ENCODE results near the gene DLGAP3. TPM values are rescaled to one million over a fixed set of nuclear protein-coding genes. Genes with fewer than 3 reads are reported as not detected.
A peak's percentile ranks its signal among the peaks of the same experiment; 100 is the strongest.

The DLGAP3 gene
- total RNA-seq, 1 donor from 2014 or later = 0.51 TPM

- DNase-seq (ENCODE audit: low spot score) = peak; percentile 81
These were observed 61.0 kb downstream of the DLGAP3 start for GRCh38 chr1:34868230-34869049.

- peak; percentile 87 for DNase-seq (ENCODE audit: low spot score)
These were observed 62.0 kb downstream of the DLGAP3 start for GRCh38 chr1:34867415-34867814.

DNA sequence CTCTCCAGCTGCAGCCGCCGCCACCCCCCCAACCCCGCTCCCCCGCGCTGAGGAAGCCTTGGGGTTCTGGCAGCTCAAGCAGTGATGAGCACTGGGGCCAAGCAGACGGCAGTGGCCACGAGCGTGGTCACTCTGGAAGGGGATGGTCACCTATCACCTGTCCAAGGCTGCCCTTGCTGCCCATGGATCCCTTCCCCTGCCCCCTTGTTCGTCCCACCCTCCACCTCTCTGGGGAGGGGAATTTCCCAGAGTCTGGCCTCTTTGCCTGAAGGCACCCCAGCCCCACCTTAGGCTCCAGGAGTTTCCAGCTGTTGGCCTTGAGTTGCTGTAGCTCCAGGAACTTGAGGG is 62.7 kb downstream of the DLGAP3 start:
- no peak for DNase-seq (ENCODE audit: low spot score)

DNA sequence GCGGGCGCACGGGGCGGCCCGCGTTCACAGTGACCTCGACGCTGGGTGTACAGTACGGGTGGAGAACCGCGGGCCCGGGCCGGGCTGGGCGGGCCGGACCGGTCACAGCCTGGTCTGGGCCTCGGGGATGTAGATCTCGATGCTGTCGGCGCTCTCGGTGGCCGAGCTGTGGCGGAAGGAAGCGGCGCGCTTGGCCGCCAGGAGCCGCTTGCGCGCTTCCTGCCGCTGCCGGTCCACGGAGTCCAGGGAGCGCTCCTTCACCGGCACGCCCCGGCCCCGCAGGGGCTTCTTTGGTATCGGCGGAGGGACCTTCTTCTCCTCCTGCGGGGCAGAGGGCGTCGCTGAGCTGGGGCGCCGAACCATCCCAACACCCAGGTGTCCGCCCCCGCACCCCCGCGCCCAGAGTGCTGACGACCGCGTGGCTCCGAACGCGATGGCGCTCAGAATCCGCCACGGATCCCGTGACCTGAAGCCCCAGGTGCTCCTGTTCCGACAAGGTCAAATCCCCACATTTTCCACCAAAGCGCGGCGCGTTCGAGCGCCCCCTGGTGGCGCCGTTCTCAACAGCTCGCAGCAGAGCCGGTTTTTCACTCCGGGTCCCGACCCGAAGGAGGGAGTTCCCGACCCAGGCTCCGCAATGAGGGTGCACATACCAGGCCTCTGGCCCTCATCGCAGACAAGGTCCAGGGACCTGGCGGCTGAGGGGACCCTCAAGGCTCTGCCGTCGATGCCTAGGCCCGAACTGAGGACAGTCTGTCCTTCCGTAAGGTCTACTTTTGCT is 63.3 kb downstream of the DLGAP3 start:
- peak; percentile 97 for DNase-seq (ENCODE audit: low spot score)

- DNase-seq (ENCODE audit: low spot score) = no peak
These were observed 63.9 kb downstream of the DLGAP3 start for GRCh38 chr1:34865573-34865972.

DNA sequence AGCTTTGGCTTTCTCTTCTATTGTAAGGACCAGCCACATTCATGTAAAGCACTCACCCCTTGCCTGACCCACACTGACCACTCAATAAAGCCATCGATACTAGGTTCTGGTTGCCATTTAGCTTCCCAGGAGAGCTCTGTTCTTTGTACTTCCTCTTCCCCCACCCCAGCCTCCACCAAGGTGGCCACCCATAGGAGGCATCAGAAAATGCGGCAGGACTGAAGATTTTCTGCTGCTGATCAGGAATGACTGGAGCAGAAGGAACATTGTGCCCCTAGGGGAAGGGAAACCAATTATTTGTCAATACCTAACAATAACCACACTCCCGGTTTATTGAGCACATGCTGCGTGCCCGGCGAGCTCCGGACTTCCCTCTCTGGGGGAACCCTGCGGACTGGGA is 64.7 kb downstream of the DLGAP3 start:
- no peak for DNase-seq (ENCODE audit: low spot score)

DNA sequence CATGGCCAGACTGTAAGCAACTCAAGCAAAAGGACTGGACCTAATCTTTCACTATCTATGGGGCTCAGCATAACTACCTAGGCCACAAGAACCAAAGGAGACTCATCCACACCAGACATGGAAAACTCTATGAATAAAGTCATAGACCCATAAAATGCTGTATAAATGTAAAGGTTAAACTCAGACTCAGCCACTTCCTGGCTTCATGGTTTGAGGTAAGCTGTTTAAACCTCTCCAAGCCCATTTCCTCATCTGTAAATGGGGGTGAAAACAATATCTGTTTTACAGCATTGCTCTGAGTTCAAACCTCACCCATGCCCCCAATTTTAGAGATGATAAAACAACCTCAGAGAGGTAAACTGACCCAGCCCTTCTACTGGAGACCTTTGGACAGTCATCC is 65.9 kb downstream of the DLGAP3 start:
- no peak for DNase-seq (ENCODE audit: low spot score)

DNA sequence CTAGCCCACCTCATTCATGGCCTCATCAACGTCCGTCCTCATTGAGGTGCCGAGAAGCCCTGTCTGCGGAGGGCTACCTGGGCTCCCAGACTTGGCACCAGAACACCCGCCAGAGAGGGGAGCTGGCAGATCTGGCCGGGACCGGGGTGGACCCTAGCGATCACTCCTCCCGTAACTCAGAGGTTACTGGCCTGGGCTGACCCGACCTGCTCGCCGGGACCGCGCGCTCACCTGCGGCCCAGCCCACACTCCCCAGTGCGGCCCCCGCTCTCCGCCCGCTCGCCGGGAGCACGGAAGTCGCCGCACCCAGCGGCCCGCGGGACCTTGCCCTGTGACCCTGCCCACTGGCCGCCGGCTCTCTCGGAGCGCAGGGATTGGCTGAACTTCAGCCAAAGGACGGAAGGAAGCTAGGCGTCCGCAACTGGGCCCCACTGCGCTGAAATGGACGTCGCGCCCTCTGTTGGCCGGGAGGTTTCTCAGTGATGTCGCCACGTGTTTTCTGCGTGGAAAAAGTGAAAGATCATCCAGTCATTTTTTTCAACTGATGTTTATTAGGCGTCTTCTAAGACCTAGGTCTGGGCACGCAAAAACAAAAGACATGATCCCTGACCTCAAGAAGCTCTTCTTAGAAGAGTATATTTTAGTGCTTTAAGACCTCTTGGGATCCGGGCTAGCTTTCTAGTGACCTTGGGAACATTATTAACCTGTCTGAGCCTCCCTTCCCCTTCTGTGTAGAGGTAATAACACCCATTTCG is 69.8 kb downstream of the DLGAP3 start, which contains the start of gene SMIM12:
SMIM12 (minus strand) TSS at position 304 of the 755 bp plus-strand sequence. CDS start 3,772 bp downstream, outside the sequence.
- peak; percentile 98 for DNase-seq (ENCODE audit: low spot score)

DNA sequence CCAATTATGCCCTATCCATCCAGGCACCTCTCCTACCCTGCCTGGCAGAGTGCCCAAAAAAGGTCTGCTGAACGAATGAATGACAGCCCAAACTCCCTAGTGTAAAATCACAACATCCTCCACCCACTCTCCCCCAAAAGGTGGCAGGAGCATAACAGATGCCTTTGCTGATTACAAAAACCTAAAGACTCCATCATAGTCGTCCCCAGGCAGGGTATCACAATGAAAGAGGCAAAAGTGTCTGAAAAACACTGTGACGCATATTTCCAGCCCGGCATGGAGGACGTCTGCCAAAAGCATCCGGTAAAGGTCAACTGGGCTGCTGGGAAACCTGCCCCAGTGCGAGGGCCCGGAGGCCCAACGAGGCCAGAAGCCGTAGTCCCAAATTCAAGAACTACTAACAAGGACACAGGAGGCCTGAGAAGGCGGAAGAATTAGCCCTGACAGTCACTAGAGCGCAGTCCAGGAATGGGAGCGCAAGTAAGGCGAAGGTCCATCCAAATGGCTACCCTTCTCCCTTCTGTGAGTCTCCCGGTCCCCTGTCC is 70.5 kb downstream of the DLGAP3 start:
- DNase-seq (ENCODE audit: low spot score) = no peak

- no peak for DNase-seq (ENCODE audit: low spot score)
These were observed 72.8 kb downstream of the DLGAP3 start for GRCh38 chr1:34856697-34857096.

DNA sequence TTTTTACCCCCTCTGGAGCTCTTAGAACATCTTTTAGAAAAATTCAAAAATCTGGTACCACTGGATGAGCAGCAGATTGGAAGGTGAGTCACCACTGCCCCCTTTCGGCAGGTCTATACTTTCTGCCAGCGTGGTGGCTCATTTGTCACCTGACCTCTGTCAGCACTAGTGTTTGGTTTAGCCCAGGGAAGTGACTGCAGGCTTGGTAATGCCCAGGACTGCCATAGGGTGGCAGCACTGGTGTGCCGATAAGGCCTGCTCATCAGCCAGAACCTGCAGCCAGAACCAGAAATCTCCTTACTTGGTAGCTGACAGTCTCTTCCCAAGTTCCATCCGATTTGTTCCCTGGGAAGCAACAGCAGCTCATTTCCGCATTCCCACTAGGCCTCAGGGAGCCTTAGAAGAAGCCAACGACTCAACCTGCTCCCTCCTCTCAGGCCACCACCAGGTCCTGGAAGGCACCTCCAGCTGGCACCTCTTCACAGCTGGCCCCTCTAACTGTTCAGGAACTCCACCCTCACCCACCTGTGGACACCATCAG is 76.7 kb downstream of the DLGAP3 start:
- peak; percentile 94 for DNase-seq (ENCODE audit: low spot score)

DNA sequence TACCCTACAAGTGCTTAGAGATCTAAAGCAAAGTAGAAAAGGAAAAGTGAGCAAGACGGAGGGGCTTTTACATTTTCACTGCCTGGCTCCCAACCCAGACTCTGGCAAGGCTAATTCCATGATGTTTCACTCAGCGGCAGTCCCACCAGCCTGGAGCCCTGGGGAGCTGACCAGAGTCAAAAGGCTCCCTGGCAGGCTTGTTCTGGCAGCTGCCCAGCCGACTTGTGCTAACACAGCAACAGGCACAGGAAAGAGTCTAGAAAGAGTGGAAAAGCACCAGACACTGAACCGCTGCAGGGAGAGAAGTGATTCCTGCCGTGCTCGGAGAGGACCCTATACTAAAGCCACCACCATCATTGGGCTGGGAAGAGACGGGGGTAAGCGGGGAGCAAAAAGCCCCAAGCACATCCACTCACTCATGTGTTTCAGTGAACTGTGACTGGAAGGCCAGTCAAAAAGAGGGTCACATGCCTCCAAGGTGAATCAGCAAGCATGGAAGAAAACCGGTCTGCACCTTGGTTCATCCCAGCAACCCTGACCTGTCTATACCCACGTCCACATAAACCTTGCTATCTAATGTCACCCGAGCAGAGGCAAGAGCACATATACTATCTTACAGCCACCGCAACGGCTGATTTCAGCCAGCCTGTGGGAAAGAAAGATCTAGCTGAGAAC is 77.9 kb downstream of the DLGAP3 start:
- DNase-seq (ENCODE audit: low spot score) = no peak

DNA sequence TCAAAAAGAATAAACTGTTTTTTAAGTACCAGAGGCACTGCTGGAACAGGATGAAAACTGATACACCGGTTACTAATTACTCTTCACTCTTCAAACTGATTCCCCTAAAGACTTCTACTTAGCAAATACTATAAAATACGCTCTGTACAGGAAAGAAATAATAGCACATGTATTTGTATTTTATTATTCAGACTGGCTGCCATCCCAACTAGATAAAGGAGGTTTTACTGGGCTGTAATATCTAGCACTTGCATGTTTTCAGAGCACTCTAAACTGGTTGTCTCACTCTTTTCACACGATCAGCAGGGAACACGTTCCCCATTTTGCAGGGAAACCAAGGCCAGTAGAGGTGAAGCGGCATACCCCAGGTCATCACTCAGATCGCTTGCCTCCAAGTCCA is 79.1 kb downstream of the DLGAP3 start:
- no peak for DNase-seq (ENCODE audit: low spot score)

DNA sequence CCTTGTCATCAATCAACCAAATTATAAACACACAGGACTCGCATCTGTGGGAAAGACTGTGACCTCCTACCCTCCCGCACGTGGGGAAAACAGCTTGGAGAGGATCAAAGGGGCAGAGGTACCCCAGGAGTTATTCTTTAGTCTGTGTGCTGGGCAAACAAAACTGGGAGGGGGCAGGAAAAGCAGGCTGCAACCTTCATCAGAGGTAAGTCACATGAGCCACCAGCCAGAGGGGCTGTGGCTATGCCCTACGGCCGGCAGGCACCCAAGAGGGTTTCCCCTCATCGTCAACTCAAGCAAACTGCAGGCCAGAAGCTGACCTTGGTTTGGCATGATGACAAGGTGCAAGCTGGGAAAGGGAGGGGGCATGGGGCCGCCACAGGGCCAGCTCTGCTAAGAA is 82.4 kb downstream of the DLGAP3 start:
- DNase-seq (ENCODE audit: low spot score) = no peak

- DNase-seq (ENCODE audit: low spot score) = no peak
These were observed 83.2 kb downstream of the DLGAP3 start for GRCh38 chr1:34846265-34846664.

DNA sequence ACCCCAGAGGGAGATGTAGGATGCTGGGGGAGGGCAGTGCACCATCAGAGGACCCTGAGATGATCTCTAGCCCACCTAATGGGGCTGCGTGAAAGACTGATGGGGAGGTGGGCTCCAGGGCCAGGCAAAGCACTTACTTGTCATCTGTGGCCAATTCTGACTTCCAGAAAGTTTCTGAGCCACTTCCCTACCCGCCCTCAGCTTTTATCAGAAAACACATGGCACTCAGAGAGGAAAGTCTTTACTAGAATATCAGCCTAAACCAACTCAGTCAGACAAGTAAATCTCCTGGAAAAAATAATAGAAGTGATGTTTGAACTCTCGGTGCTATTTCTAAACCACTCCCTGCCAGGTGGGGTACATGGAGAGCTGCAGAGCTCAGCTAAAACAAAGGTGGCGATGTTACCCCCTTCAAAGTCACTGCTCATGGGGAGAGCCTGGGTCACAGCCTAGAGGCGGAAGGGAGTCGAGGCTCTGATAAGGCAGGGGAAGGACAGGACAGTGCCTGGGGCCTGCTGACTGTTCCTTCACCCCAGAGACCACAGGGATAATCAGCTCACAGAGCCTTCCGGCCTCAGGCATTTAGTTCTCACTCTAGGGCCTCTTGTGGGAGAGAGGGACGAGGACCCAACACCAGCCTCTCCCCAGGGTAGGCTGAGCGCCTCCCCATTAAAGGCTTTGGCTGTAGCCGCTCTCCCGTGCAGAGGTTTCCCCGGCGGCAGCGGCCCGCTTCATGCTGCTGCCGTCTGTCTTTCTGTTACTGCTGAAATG is 84.1 kb downstream of the DLGAP3 start:
- no peak for DNase-seq (ENCODE audit: low spot score)

DNA sequence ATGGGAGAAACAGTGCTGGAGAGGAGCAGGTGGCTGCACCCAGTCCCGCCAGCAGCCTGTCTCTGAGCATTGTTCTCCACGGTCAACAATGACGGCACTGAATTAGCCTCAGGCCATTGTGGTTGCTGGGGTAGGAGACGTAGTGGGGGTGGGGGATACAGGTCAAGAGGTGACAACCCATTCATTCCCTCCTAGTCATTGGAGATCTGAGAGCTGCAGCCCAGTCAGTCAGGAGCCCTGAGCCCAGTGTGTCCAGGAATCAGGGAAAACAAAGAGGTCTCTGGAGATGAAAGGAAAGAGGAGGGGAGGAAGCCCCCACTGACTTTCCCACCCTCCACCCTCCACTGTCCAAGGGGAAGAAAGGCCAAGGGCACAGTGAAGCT is 85.2 kb downstream of the DLGAP3 start:
- no peak for DNase-seq (ENCODE audit: low spot score)

DNA sequence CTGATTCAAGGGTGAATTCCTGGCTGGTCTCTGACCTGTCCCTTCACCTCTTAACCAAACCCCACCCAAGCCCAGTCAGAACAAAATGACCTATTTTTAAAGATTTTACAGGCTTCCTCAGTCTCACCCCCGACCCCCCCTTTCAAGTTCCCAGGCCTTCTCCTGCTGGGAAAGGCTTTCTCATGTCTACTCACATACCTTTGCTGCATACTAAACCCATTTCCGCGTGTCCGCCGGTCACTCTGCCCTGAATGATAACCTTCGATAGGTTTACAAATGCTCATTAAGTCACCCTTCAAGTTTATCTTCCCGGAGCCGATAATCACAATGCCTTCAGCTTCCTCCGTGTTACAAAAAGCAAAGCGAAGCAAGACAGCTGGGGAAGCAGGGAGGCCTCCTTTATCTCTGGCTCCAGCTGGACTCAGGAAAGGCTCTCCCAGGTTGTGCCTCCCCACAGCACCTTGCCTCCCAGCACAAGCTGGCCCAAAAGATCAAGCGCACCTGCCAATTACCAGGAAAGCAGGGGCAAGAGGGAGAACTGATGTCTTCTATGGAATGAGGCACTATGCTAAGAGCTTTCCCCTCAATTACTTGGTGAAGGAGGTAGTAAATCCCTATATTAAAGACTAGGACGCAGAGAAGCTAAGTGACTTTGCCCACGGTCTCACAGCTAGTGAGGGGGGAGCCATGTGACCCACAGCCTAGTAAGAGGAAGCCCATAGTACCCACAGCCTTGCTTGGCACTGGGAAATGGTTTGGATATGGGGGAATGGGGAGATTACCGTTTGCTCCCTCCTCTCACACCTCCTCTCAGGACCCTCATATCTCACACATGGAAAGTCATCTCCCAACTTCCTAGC is 85.8 kb downstream of the DLGAP3 start:
- DNase-seq (ENCODE audit: low spot score) = no peak

DNA sequence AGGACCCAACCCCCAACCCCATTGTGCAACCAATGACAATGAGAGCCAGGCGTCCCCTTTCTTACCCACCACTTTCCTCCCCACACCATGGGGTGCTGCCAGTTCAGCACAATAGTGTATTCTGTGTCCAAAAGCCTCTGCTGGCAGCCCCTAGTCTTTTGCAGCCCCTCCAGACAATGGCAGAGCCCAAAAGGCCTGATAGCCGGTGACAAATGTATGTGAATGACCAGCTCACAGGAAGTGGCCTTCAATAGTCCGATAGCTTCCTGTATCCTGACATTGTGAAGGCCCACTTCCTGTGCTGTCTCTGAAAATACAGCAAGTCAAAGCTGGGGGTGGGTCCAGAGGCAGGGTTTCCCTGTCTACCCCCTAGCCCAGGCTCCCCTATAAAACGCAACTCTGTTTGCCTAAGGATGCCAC is 86.5 kb downstream of the DLGAP3 start:
- DNase-seq (ENCODE audit: low spot score) = no peak
